K562 (cell line): ENCODE measurements around the gene TP53TG5. TPM values are rescaled to one million over a fixed set of nuclear protein-coding genes. Genes with fewer than 3 reads are reported as not detected.

Experiments
- ATAC-seq: fragments of 200-7000 bp; cut with Tn5 transposase; 3 replicates; pipeline ENCODE4 v1.9.1; 2020; ENCODE audit warnings: moderate library complexity
- BruUV-seq: library from RNA; stranded (reverse); fragments of 400-500 nt; replicated peaks from 2 replicates; lab custom pipeline; 2021; lab: Mats Ljungman, UMichigan
- CTCF ChIA-PET: fragments of 300-600 bp; formaldehyde crosslinking; extraction: SDS; loops from one replicate; lab custom pipeline; 2021; ENCODE audit warnings: low intra/inter-chr PET ratio; lab: Yijun Ruan, JAX
- POLR2A ChIA-PET: fragments of 300-600, 350-650 bp; sonication (Branson Sonifier 250); formaldehyde crosslinking; extraction: SDS; loops from one replicate; lab custom pipeline; 2021; ENCODE audit warnings: antibody characterized with exemption, inconsistent platforms; lab: Yijun Ruan, JAX
- DNase-seq, 4 experiments: peaks; one replicate each; pipeline versions ENCODE4 v3.0.0 to v3.0.0-alpha.2; 2011 to 2018; ENCODE audit warnings: low spot score in 3 of 4, mixed read lengths in 3 of 4; ENCODE audit errors: extremely low read depth in 1 of 4
- FAIRE-seq: peaks from 2 replicates; lab custom pipeline; 2011; peaks lifted over from hg19 to GRCh38; lab: Jason Lieb, UNC
- H2AFZ ChIP-seq: 2 replicates; pipeline ENCODE4 v1.6.0; 2011; ENCODE audit warnings: low read depth, low read length, control low read depth, inconsistent platforms
- H3K27ac ChIP-seq: fragments of 200-600 bp; 3 replicates; pipeline ENCODE4 v1.8.0; 2011; ENCODE audit warnings: low read depth, mild to moderate bottlenecking, control low read depth, inconsistent platforms, low read length, moderate library complexity, mixed read lengths; ENCODE audit errors: extremely low read depth
- H3K27me3 ChIP-seq, 2 experiments: fragments of 300-600 bp in 1 of 2; 2 replicates in 1 of 2; 3 replicates in 1 of 2; pipeline versions ENCODE4 v1.6.0 to v1.8.0; 2011; ENCODE audit warnings: inconsistent platforms in 2 of 2, low read length in 2 of 2, mild to moderate bottlenecking in 1 of 2, mixed read lengths in 1 of 2, moderate library complexity in 1 of 2; ENCODE audit not compliant: control insufficient read depth in 2 of 2, insufficient read depth in 2 of 2
- H3K36me3 ChIP-seq: fragments of 300-600 bp; 3 replicates; pipeline ENCODE4 v1.8.0; 2011; ENCODE audit warnings: mild to moderate bottlenecking, low read length, inconsistent platforms; ENCODE audit not compliant: control insufficient read depth, insufficient read depth
- H3K4me1 ChIP-seq, 2 experiments: fragments of 200-600 bp in 1 of 2; replicated peaks in 1 of 2; 2 replicates in 1 of 2; 3 replicates in 1 of 2; pipeline versions ENCODE4 v1.5.1 to v1.8.0; 2011; ENCODE audit warnings: inconsistent platforms in 2 of 2, low read length in 2 of 2, mild to moderate bottlenecking in 1 of 2, mixed read lengths in 1 of 2, moderate library complexity in 1 of 2; ENCODE audit not compliant: control insufficient read depth in 2 of 2, insufficient read depth in 2 of 2
- H3K4me2 ChIP-seq: 2 replicates; pipeline ENCODE4 v1.6.1; 2011; ENCODE audit warnings: low read length, control low read depth, inconsistent platforms, mixed read lengths; ENCODE audit not compliant: insufficient read depth
- H3K4me3 ChIP-seq: fragments of 200-600 bp; sonication (generic), shearing (Covaris generic); 2 replicates; pipeline ENCODE4 v1.5.1; 2016; ENCODE audit warnings: control low read depth, inconsistent platforms
- H3K79me2 ChIP-seq: fragments of 200-600 bp; 3 replicates; pipeline ENCODE4 v1.8.0; 2011; ENCODE audit warnings: low read length, inconsistent platforms; ENCODE audit not compliant: control insufficient read depth, insufficient read depth
- H3K9ac ChIP-seq, 2 experiments: 2 replicates each; pipeline versions ENCODE4 v1.6.0 to v1.6.1; 2011; ENCODE audit warnings: low read depth in 2 of 2, low read length in 2 of 2, control low read depth in 1 of 2, inconsistent platforms in 1 of 2, mild to moderate bottlenecking in 1 of 2, mixed read lengths in 1 of 2; ENCODE audit not compliant: insufficient read depth in 1 of 2
- H3K9me1 ChIP-seq: one replicate; pipeline ENCODE4 v1.6.0; 2011; ENCODE audit warnings: inconsistent platforms, mild to moderate bottlenecking, low read length, moderate library complexity; ENCODE audit not compliant: control insufficient read depth, insufficient read depth
- H3K9me3 ChIP-seq: replicated peaks from 2 replicates; pipeline ENCODE4 v1.5.1; 2011; ENCODE audit warnings: low read depth, low read length, inconsistent platforms; ENCODE audit not compliant: control insufficient read depth, insufficient read depth
- H4K20me1 ChIP-seq: replicated peaks from 2 replicates; pipeline ENCODE4 v1.6.1; 2011; ENCODE audit warnings: low read length, inconsistent platforms, mixed read lengths; ENCODE audit not compliant: control insufficient read depth, insufficient read depth
- ASH1L ChIP-seq: fragments of 450-650 bp; IDR thresholded peaks from 2 replicates; pipeline ENCODE4 v1.6.1; 2018; ENCODE audit warnings: borderline replicate concordance, mild to moderate bottlenecking, low read depth; ENCODE audit not compliant: partially characterized antibody
- HDAC3 ChIP-seq: fragments of 450-650 bp; IDR thresholded peaks from 2 replicates; pipeline ENCODE4 v1.6.1; 2018; ENCODE audit warnings: borderline replicate concordance, mild to moderate bottlenecking, moderate library complexity; ENCODE audit not compliant: partially characterized antibody
- ILF3 ChIP-seq: fragments of 450-650 bp; IDR thresholded peaks from 2 replicates; pipeline ENCODE4 v1.6.1; 2018; ENCODE audit warnings: antibody characterized with exemption, mild to moderate bottlenecking, moderate library complexity, borderline replicate concordance
- ZKSCAN8 ChIP-seq: fragments of 200-800 bp; sonication (Bioruptor generic); IDR thresholded peaks from 2 replicates; pipeline ENCODE4 v1.6.1; 2016; ENCODE audit warnings: missing genetic modification characterization, missing compliant biosample characterization
- ZNF184 ChIP-seq: sonication (generic); formaldehyde crosslinking; IDR thresholded peaks from 2 replicates; pipeline ENCODE4 v1.5.0; 2020; ENCODE audit warnings: missing genetic modification reagents
- WGBS: fragments of 100-300 bp; shearing (Covaris generic); methylation state at CpG from one replicate; pipeline ENCODE4 v1.1.6; 2016; ENCODE audit warnings: low coverage, mixed read lengths; ENCODE audit not compliant: insufficient coverage; ENCODE audit errors: missing lambda C conversion rate; 5-methylcytosine and 5-hydroxymethylcytosine counted together
- in situ Hi-C: fragments of 300-500 bp; cut with MboI; formaldehyde crosslinking; loops from 4 replicates; pipeline ENCODE4 v1.15.0; 2018; ENCODE audit warnings: inconsistent platforms, mixed read lengths
- intact Hi-C: fragments of 100-400 bp; cut with micrococcal nuclease; formaldehyde crosslinking; loops from 2 replicates; pipeline ENCODE4 v1.14.2; 2022
- polyA plus RNA-seq, 8 experiments: library from polyadenylated mRNA; depleted of rRNA in 4 of 8; stranded (reverse) in 5 of 8; unstranded in 3 of 8; fragments of >200 nt; fragmentation: Nextera tagmentation in 2 of 8; fragmentation: Illumina TruSeq in 1 of 8; extraction: Ambion mirVana in 2 of 8; extraction: Trizol in 1 of 8; gene quantifications; 2 replicates each; pipeline versions ENCODE4 v1.2.1 to v1.2.3, GENCODE V29; 2011 to 2014; ENCODE audit warnings: inconsistent platforms in 1 of 8, missing spikeins in 1 of 8
- total RNA-seq, 7 experiments: library from RNA; depleted of rRNA in 6 of 7; stranded (reverse); fragments of >200 nt in 6 of 7; fragmentation: Illumina TruSeq in 2 of 7; extraction: Trizol in 2 of 7; gene quantifications; 2 replicates each; pipeline versions ENCODE4 v1.2.1 to v1.2.3, GENCODE V29; 2011 to 2021; ENCODE audit warnings: low replicate concordance in 1 of 7
- TF ChIP-seq, protein P1 (sequence below): sonication (generic); formaldehyde crosslinking; IDR thresholded peaks from 2 replicates; pipeline ENCODE4 v1.8.0; 2022; ENCODE audit warnings: mild to moderate bottlenecking, missing genetic modification reagents
- TF ChIP-seq, protein P2 (sequence below), 2 experiments: fragments of 450-650 bp; formaldehyde crosslinking in 1 of 2; IDR thresholded peaks; 2 replicates each; pipeline versions ENCODE4 v1.4.0 to v1.6.1; 2014 to 2020; ENCODE audit warnings: mild to moderate bottlenecking in 2 of 2, borderline replicate concordance in 1 of 2, low read depth in 1 of 2

TP53TG5 gene
- total and polyA plus RNA-seq, 9 of the 15 experiments (the other 6 are each of a cell fraction or from before 2014, with no cell fraction given) = 0.04 to 0.05 (median 0.04) TPM; not detected in 6

DNA sequence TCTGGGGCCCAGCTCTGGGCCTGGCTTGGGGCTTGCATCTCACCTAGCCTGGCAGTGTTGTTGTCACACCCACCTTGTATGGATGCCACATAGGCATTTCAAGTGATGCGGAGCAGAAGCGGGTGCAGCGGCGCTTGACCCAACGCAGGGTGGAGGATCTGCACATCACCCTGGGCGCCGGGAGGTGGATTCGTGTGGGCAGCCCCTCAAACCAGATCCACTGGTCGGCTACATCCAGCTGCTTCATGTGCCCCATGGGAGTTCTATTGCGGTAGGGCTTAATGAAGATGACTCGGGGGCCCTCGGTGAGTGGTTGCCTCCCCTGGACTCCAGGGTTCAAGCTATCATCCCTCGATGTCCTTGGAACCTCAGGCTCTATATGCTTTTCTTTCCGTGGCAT lies 3.2 kb downstream of the TP53TG5 start (continued):
- no peak for TF ChIP-seq ILF3
- no peak for TF ChIP-seq ASH1L
- no peak for TF ChIP-seq ZKSCAN8 (CRISPR knock-in tag)
- TF ChIP-seq, protein P1, sequence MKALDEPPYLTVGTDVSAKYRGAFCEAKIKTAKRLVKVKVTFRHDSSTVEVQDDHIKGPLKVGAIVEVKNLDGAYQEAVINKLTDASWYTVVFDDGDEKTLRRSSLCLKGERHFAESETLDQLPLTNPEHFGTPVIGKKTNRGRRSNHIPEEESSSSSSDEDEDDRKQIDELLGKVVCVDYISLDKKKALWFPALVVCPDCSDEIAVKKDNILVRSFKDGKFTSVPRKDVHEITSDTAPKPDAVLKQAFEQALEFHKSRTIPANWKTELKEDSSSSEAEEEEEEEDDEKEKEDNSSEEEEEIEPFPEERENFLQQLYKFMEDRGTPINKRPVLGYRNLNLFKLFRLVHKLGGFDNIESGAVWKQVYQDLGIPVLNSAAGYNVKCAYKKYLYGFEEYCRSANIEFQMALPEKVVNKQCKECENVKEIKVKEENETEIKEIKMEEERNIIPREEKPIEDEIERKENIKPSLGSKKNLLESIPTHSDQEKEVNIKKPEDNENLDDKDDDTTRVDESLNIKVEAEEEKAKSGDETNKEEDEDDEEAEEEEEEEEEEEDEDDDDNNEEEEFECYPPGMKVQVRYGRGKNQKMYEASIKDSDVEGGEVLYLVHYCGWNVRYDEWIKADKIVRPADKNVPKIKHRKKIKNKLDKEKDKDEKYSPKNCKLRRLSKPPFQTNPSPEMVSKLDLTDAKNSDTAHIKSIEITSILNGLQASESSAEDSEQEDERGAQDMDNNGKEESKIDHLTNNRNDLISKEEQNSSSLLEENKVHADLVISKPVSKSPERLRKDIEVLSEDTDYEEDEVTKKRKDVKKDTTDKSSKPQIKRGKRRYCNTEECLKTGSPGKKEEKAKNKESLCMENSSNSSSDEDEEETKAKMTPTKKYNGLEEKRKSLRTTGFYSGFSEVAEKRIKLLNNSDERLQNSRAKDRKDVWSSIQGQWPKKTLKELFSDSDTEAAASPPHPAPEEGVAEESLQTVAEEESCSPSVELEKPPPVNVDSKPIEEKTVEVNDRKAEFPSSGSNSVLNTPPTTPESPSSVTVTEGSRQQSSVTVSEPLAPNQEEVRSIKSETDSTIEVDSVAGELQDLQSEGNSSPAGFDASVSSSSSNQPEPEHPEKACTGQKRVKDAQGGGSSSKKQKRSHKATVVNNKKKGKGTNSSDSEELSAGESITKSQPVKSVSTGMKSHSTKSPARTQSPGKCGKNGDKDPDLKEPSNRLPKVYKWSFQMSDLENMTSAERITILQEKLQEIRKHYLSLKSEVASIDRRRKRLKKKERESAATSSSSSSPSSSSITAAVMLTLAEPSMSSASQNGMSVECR = no peak
- TF ChIP-seq ZNF184 (CRISPR knock-in tag) = no peak

DNA sequence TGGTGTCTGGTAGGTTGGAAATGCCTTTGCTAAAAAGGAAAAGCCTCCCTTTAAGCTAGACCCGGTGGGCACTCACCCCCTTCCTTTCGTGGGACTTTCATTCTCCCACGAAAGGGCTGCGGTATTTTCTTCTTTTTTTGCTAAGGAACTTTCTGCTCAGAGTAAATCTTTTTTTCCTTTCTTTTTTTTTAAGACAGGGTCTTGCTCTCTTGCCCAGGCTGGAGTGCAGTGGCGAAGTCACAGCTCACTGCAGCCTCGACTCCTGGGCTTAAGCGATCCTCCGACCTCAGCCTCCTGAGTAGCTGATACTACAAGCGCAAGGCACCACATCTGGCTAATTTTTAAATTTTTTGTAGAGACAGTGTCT lies 4.0 kb downstream of the TP53TG5 start:
- peaks cover 7 to 15% of the 10 kb centered on the region in 2 experiments; a peak in 4 of 5 replicates for H3K4me1 ChIP-seq
- intact Hi-C loops (loop anchor here (1.0 to 5.0 kb wide), 2 partner anchors 63 to 398 kb away; no protein-coding TSS in a partner anchor), in situ Hi-C loops (loop anchor here (5.0 kb wide), 1 partner anchor 63 kb away; no protein-coding TSS in a partner anchor)
- H3K27me3 ChIP-seq = no peaks in the 10 kb centered on the region
- no peak for DNase-seq
- peak overlapping the region in 1 of 2 experiments; percentile 61; a peak in 2 of 4 replicates for H3K9ac ChIP-seq
- ATAC-seq = no peak
- no TSS peak for BruUV-seq
- H3K4me3 ChIP-seq = peak overlapping the region; percentile 41
- WGBS = 28% methylated on average over 9 of the region's 9 CpGs
- H2AFZ ChIP-seq = peak overlapping the region; percentile 94
- H3K9me1 ChIP-seq = no peaks in the 10 kb centered on the region
- no peaks in the 10 kb centered on the region for H3K9me3 ChIP-seq
- H4K20me1 ChIP-seq = no peaks in the 10 kb centered on the region
- ChIA-PET POLR2A (interaction anchor here (0.6 to 3.6 kb wide), 12 partner anchors 11 to 79 kb away, joined by 3 to 38 read pairs (median 4); partner anchors contain the start of genes SDC4 and SYS1), CTCF (interaction anchor here (0.6 to 2.3 kb wide), 5 partner anchors 51 to 397 kb away, joined by 3 to 17 read pairs (median 8); no protein-coding TSS in a partner anchor)
- H3K36me3 ChIP-seq = no peaks in the 10 kb centered on the region
- no peaks in the 10 kb centered on the region for H3K79me2 ChIP-seq
- H3K4me2 ChIP-seq = peak overlapping the region; percentile 90
- no peak for FAIRE-seq
- no peak overlapping the region; the same call in 2 of the 3 replicates for H3K27ac ChIP-seq
- TF ChIP-seq, protein P2, sequence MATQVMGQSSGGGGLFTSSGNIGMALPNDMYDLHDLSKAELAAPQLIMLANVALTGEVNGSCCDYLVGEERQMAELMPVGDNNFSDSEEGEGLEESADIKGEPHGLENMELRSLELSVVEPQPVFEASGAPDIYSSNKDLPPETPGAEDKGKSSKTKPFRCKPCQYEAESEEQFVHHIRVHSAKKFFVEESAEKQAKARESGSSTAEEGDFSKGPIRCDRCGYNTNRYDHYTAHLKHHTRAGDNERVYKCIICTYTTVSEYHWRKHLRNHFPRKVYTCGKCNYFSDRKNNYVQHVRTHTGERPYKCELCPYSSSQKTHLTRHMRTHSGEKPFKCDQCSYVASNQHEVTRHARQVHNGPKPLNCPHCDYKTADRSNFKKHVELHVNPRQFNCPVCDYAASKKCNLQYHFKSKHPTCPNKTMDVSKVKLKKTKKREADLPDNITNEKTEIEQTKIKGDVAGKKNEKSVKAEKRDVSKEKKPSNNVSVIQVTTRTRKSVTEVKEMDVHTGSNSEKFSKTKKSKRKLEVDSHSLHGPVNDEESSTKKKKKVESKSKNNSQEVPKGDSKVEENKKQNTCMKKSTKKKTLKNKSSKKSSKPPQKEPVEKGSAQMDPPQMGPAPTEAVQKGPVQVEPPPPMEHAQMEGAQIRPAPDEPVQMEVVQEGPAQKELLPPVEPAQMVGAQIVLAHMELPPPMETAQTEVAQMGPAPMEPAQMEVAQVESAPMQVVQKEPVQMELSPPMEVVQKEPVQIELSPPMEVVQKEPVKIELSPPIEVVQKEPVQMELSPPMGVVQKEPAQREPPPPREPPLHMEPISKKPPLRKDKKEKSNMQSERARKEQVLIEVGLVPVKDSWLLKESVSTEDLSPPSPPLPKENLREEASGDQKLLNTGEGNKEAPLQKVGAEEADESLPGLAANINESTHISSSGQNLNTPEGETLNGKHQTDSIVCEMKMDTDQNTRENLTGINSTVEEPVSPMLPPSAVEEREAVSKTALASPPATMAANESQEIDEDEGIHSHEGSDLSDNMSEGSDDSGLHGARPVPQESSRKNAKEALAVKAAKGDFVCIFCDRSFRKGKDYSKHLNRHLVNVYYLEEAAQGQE (IDR thresholded peaks at IDR 0.05; ENCODE audit: borderline replicate concordance) = no peak
- TF ChIP-seq, protein P2 (CRISPR knock-in tag; IDR thresholded peaks at IDR 0.05; ENCODE audit: low read depth) = no peak
- peak; percentile 4 for TF ChIP-seq HDAC3
